Mesendoderm (in vitro differentiated cells): Measurements from ENCODE around the gene RPL3.

Experiments
- DNase-seq: peaks from one replicate; pipeline ENCODE4 v3.0.0; 2013
- H2AK5ac ChIP-seq: 2 replicates; pipeline ENCODE4 v1.6.1; 2013; ENCODE audit warnings: low read length, inconsistent platforms
- H2BK120ac ChIP-seq: 2 replicates; pipeline ENCODE4 v1.6.1; 2013; ENCODE audit warnings: low read depth, mild to moderate bottlenecking, low read length, moderate library complexity, mixed read lengths
- H2BK15ac ChIP-seq: replicated peaks from 2 replicates; pipeline ENCODE4 v1.6.1; 2013; ENCODE audit warnings: low read depth, mild to moderate bottlenecking, moderate library complexity
- H2BK5ac ChIP-seq: 2 replicates; pipeline ENCODE4 v1.6.1; 2013; ENCODE audit warnings: low read length, inconsistent platforms
- H3K18ac ChIP-seq: 2 replicates; pipeline ENCODE4 v1.6.1; 2013; ENCODE audit warnings: mild to moderate bottlenecking, low read length, mixed read lengths
- H3K23ac ChIP-seq: one replicate; pipeline ENCODE4 v1.6.1; 2013; ENCODE audit warnings: low read length
- H3K27ac ChIP-seq: 2 replicates; pipeline ENCODE4 v1.5.1; 2013; ENCODE audit warnings: low read depth, mild to moderate bottlenecking, inconsistent platforms, low read length, moderate library complexity
- H3K27me3 ChIP-seq: 2 replicates; pipeline ENCODE4 v1.6.1; 2013; ENCODE audit warnings: low read length, control low read depth, mild to moderate bottlenecking, inconsistent platforms; ENCODE audit not compliant: insufficient read depth, poor library complexity
- H3K36me3 ChIP-seq: 2 replicates; pipeline ENCODE4 v1.6.1; 2013; ENCODE audit warnings: low read length, inconsistent platforms; ENCODE audit not compliant: control insufficient read depth, insufficient read depth
- H3K4ac ChIP-seq: one replicate; pipeline ENCODE4 v1.6.1; 2013; ENCODE audit warnings: low read depth, mild to moderate bottlenecking, low read length, moderate library complexity
- H3K4me1 ChIP-seq: 2 replicates; pipeline ENCODE4 v1.6.1; 2013; ENCODE audit warnings: low read depth, low read length, inconsistent platforms; ENCODE audit not compliant: control insufficient read depth
- H3K4me2 ChIP-seq: 2 replicates; pipeline ENCODE4 v1.6.1; 2013; ENCODE audit warnings: low read length
- H3K4me3 ChIP-seq: 2 replicates; pipeline ENCODE4 v1.5.1; 2013; ENCODE audit warnings: mild to moderate bottlenecking, low read length
- H3K56ac ChIP-seq: one replicate; pipeline ENCODE4 v1.6.1; 2013; ENCODE audit warnings: low read length
- H3K79me1 ChIP-seq: 2 replicates; pipeline ENCODE4 v1.6.1; 2013; ENCODE audit warnings: low read length, inconsistent platforms
- H3K79me2 ChIP-seq: 2 replicates; pipeline ENCODE4 v1.6.1; 2013; ENCODE audit warnings: mild to moderate bottlenecking, low read length; ENCODE audit not compliant: control insufficient read depth, insufficient read depth
- H3K9ac ChIP-seq: 2 replicates; pipeline ENCODE4 v1.6.1; 2013; ENCODE audit warnings: low read length, inconsistent platforms
- H4K5ac ChIP-seq: one replicate; pipeline ENCODE4 v1.6.1; 2013; ENCODE audit warnings: low read length
- H4K8ac ChIP-seq: one replicate; pipeline ENCODE4 v1.6.1; 2013; ENCODE audit warnings: low read depth, mild to moderate bottlenecking, control low read depth, low read length, moderate library complexity
- WGBS: extraction: QIAGEN DNeasy Blood & Tissue Kit; methylation state at CpG from one replicate; pipeline ENCODE4 v1.1.7; 2013; ENCODE audit warnings: low lambda C conversion rate, missing lambda C conversion rate; ENCODE audit not compliant: insufficient coverage; ENCODE audit errors: extremely low coverage; 5-methylcytosine and 5-hydroxymethylcytosine counted together

RPL3 gene

GRCh38 chr22:39289975-39290720 is 29.3 kb downstream of the RPL3 start:
- Histone ChIP-seq H2BK15ac (no peak overlapping the region), H2BK120ac (no peak overlapping the region), H2BK5ac (no peak overlapping the region), H2AK5ac (no peak overlapping the region), H3K4me1 (no peaks in the 10 kb centered on the region), H3K27ac (no peak overlapping the region), H3K36me3 (no peaks in the 10 kb centered on the region), H3K9ac (no peak overlapping the region), H3K79me1 (no peaks in the 10 kb centered on the region), H3K79me2 (no peaks in the 10 kb centered on the region), H3K18ac (no peak overlapping the region), H3K4me2 (no peak overlapping the region), H4K5ac (no peak overlapping the region), H3K4me3 (no peak overlapping the region), H3K56ac (peak overlapping the region; percentile 42), H3K4ac (no peak overlapping the region), H3K27me3 (no peaks in the 10 kb centered on the region), H4K8ac (no peak overlapping the region), H3K23ac (no peak overlapping the region)
- DNase-seq: no peak
- WGBS: no CpG with 5 or more reads among the region's 16 CpGs

GRCh38 chr22:39289533-39289932 is 29.9 kb downstream of the RPL3 start:
- WGBS: no CpG with 5 or more reads among the region's 14 CpGs
- no peak for DNase-seq

GRCh38 chr22:39288135-39288898 is 31.1 kb downstream of the RPL3 start:
- no peak overlapping the region for H2BK5ac ChIP-seq
- H3K27ac ChIP-seq: no peak overlapping the region
- H3K18ac ChIP-seq: no peak overlapping the region
- H2BK120ac ChIP-seq: no peak overlapping the region
- no peak overlapping the region for H3K4ac ChIP-seq
- H2AK5ac ChIP-seq: no peak overlapping the region
- H3K56ac ChIP-seq: no peak overlapping the region
- H2BK15ac ChIP-seq: no peak overlapping the region
- no peak overlapping the region for H3K23ac ChIP-seq
- DNase-seq: no peak
- H3K36me3 ChIP-seq: no peaks in the 10 kb centered on the region
- no peaks in the 10 kb centered on the region for H3K4me1 ChIP-seq
- H3K27me3 ChIP-seq: no peaks in the 10 kb centered on the region
- H3K79me1 ChIP-seq: no peaks in the 10 kb centered on the region
- H3K9ac ChIP-seq: no peak overlapping the region
- no peak overlapping the region for H3K4me2 ChIP-seq
- no peaks in the 10 kb centered on the region for H3K79me2 ChIP-seq
- no peak overlapping the region for H4K5ac ChIP-seq
- WGBS: no CpG with 5 or more reads among the region's 13 CpGs
- no peak overlapping the region for H3K4me3 ChIP-seq
- H4K8ac ChIP-seq: no peak overlapping the region

More at GRCh38 chr22:39289533-39289932, 29.9 kb downstream of the RPL3 start:
- H3K4ac ChIP-seq: no peak overlapping the region
- H3K4me1 ChIP-seq: no peaks in the 10 kb centered on the region
- H3K56ac ChIP-seq: no peak overlapping the region
- no peak overlapping the region for H3K18ac ChIP-seq
- H4K5ac ChIP-seq: no peak overlapping the region
- H3K79me2 ChIP-seq: no peaks in the 10 kb centered on the region
- H3K4me2 ChIP-seq: no peak overlapping the region
- H2AK5ac ChIP-seq: no peak overlapping the region
- H2BK15ac ChIP-seq: no peak overlapping the region
- no peak overlapping the region for H3K23ac ChIP-seq
- no peak overlapping the region for H3K27ac ChIP-seq
- no peaks in the 10 kb centered on the region for H3K36me3 ChIP-seq
- H3K79me1 ChIP-seq: no peaks in the 10 kb centered on the region
- no peak overlapping the region for H2BK5ac ChIP-seq
- no peaks in the 10 kb centered on the region for H3K27me3 ChIP-seq
- no peak overlapping the region for H3K4me3 ChIP-seq
- H2BK120ac ChIP-seq: no peak overlapping the region
- H4K8ac ChIP-seq: no peak overlapping the region
- no peak overlapping the region for H3K9ac ChIP-seq

DNA sequence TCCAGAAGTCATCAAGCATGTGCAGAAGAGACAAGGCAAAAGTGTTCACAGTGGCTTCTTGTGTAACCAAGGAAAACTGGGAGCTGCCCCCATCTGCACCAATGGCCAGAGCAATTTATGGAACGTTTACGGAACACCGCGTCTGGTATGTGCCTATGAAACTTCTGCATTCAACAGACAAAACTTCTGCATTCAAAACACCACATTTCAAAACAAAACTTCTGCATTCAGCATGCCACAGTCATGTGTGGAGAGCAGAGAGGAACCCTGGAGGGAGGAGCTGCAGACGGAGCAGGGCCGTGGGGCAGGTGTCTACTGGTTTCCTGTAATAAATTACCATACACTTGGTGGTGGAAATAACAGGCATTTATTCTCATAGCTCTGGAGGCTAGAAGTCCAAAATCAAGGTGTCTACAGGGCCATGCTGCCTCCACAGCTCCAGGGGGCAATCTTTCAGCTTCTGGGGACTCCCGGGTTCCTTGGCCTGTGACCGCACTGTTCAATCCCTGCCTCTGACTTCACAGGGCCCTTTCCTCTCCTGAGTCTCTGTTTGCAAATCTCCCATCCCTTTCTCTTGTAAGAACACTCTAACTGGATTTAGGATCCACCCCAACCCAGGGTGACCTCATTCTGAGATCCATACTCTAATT is 32.2 kb downstream of the RPL3 start:
- Histone ChIP-seq H3K4me3 (no peak overlapping the region), H2BK5ac (no peak overlapping the region), H3K4me1 (no peaks in the 10 kb centered on the region), H3K56ac (no peak overlapping the region), H2BK15ac (no peak overlapping the region), H2AK5ac (no peak overlapping the region), H3K18ac (no peak overlapping the region), H3K4ac (no peak overlapping the region), H3K27ac (no peak overlapping the region), H2BK120ac (no peak overlapping the region), H4K5ac (no peak overlapping the region), H3K79me1 (no peaks in the 10 kb centered on the region), H3K23ac (no peak overlapping the region), H3K4me2 (no peak overlapping the region), H3K36me3 (no peaks in the 10 kb centered on the region), H3K27me3 (no peaks in the 10 kb centered on the region), H3K79me2 (no peaks in the 10 kb centered on the region), H4K8ac (no peak overlapping the region), H3K9ac (no peak overlapping the region)
- no CpG with 5 or more reads among the region's 8 CpGs for WGBS
- no peak for DNase-seq

DNA sequence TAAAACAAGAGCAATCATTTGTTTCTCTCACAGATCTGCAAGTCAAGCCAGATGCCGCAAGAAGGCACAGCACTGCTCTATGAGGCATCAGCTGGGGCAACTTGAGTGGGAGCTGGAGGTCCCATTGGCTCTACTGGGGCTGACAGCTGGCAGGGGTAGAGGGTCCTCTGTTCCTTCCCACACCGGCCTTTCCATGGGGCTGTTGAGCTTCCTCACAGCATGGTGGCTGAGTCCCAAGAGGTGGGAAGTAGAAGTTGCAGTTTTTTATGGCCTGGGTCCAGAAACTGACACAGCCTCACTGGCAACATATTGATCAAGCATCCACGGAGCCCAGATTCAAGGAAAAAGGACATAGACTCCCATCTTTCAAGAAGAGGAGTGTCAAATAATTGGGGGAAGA is 34.4 kb downstream of the RPL3 start:
- Histone ChIP-seq H3K56ac (no peak overlapping the region), H3K4ac (no peak overlapping the region), H3K9ac (no peak overlapping the region), H2BK5ac (no peak overlapping the region), H3K79me1 (no peaks in the 10 kb centered on the region), H2AK5ac (no peak overlapping the region), H2BK15ac (no peak overlapping the region), H3K4me2 (no peak overlapping the region), H3K4me1 (no peaks in the 10 kb centered on the region), H3K36me3 (no peaks in the 10 kb centered on the region), H3K27me3 (no peaks in the 10 kb centered on the region), H2BK120ac (no peak overlapping the region), H3K23ac (no peak overlapping the region), H3K27ac (no peak overlapping the region), H3K4me3 (no peak overlapping the region), H4K8ac (no peak overlapping the region), H3K18ac (no peak overlapping the region), H4K5ac (no peak overlapping the region), H3K79me2 (no peaks in the 10 kb centered on the region)
- no CpG with 5 or more reads among the region's 3 CpGs for WGBS
- no peak for DNase-seq
